SK-N-SH (cell line): Measurements from ENCODE around the gene SDF4. TPM values are rescaled to one million over a fixed set of nuclear protein-coding genes. Genes with fewer than 3 reads are reported as not detected.

Source experiments
- CTCF ChIA-PET: fragments of 300-600, 350-600 bp; formaldehyde crosslinking; extraction: SDS; loops from one replicate; lab custom pipeline; 2021; lab: Yijun Ruan, JAX
- POLR2A ChIA-PET: fragments of 350-600 bp; sonication (Branson Sonifier 250); formaldehyde crosslinking; extraction: SDS; loops from one replicate; lab custom pipeline; 2020; ENCODE audit warnings: antibody characterized with exemption, inconsistent platforms; lab: Yijun Ruan, JAX
- DNase-seq: peaks from one replicate; pipeline ENCODE4 v3.0.0; 2012
- H2AFZ ChIP-seq: fragments of 200-600 bp; sonication (generic); 2 replicates; pipeline ENCODE4 v1.8.1; 2016; ENCODE audit warnings: antibody characterized with exemption, mild to moderate bottlenecking, low read depth
- H3F3A ChIP-seq: fragments of 200-600 bp; sonication (generic); replicated peaks from 2 replicates; pipeline ENCODE3; 2016; ENCODE audit warnings: antibody characterized with exemption, mild to moderate bottlenecking; ENCODE audit not compliant: insufficient read depth
- H3K27ac ChIP-seq, 2 experiments: fragments of 200-500 bp in 1 of 2; fragments of 200-600 bp in 1 of 2; sonication (Bioruptor generic) in 1 of 2; sonication (generic), shearing (Covaris generic) in 1 of 2; 2 replicates each; pipeline versions ENCODE4 v1.5.1 to v1.6.1; 2014 to 2016; ENCODE audit warnings: low read depth in 2 of 2, inconsistent platforms in 1 of 2, low read length in 1 of 2, mild to moderate bottlenecking in 1 of 2, mixed read lengths in 1 of 2
- H3K27me3 ChIP-seq: fragments of 200-600 bp; sonication (generic), shearing (Covaris generic); 2 replicates; pipeline ENCODE4 v1.6.1; 2016; ENCODE audit warnings: mixed run types; ENCODE audit not compliant: insufficient read depth
- H3K36me3 ChIP-seq, 2 experiments: fragments of 200-500 bp in 1 of 2; fragments of 200-600 bp in 1 of 2; sonication (Bioruptor generic) in 1 of 2; sonication (generic) in 1 of 2; replicated peaks in 1 of 2; 2 replicates each; pipeline versions ENCODE3 to v1.5.1; 2014 to 2016; ENCODE audit warnings: low read length in 1 of 2, mild to moderate bottlenecking in 1 of 2; ENCODE audit not compliant: insufficient read depth in 2 of 2, control insufficient read depth in 1 of 2
- H3K4me1 ChIP-seq, 2 experiments: fragments of 200-500 bp in 1 of 2; fragments of 200-600 bp in 1 of 2; sonication (Bioruptor generic) in 1 of 2; sonication (generic), shearing (Covaris generic) in 1 of 2; 2 replicates each; pipeline versions ENCODE4 v1.5.1 to v1.6.1; 2014 to 2016; ENCODE audit warnings: low read depth in 1 of 2, low read length in 1 of 2, mixed run types in 1 of 2; ENCODE audit not compliant: insufficient read depth in 2 of 2, control insufficient read depth in 1 of 2
- H3K4me2 ChIP-seq: fragments of 200-600 bp; sonication (generic), shearing (Covaris generic); 2 replicates; pipeline ENCODE4 v1.6.1; 2017; ENCODE audit warnings: mixed run types
- H3K4me3 ChIP-seq, 2 experiments: fragments of 200-500 bp in 1 of 2; fragments of 200-600 bp in 1 of 2; sonication (Bioruptor generic) in 1 of 2; sonication (generic), shearing (Covaris generic) in 1 of 2; 2 replicates each; pipeline versions ENCODE4 v1.5.1 to v1.8.1; 2014 to 2016; ENCODE audit warnings: low read depth in 2 of 2, inconsistent platforms in 1 of 2, low read length in 1 of 2, mild to moderate bottlenecking in 1 of 2, mixed read lengths in 1 of 2, moderate library complexity in 1 of 2
- H3K79me2 ChIP-seq: fragments of 200-600 bp; sonication (generic); 2 replicates; pipeline ENCODE4 v1.8.1; 2017; ENCODE audit warnings: mild to moderate bottlenecking; ENCODE audit not compliant: insufficient read depth
- H3K9ac ChIP-seq: fragments of 200-600 bp; sonication (generic); 2 replicates; pipeline ENCODE4 v1.6.1; 2017; ENCODE audit warnings: mixed run types
- H3K9me2 ChIP-seq: fragments of 200-600 bp; sonication (generic); 2 replicates; pipeline ENCODE4 v1.6.1; 2017; ENCODE audit warnings: mixed run types
- H3K9me3 ChIP-seq: fragments of 200-600 bp; sonication (generic); 2 replicates; pipeline ENCODE4 v1.6.1; 2017; ENCODE audit warnings: mixed run types, mild to moderate bottlenecking, moderate library complexity
- H4K20me1 ChIP-seq: fragments of 200-600 bp; sonication (generic); 2 replicates; pipeline ENCODE4 v1.6.1; 2017; ENCODE audit warnings: mild to moderate bottlenecking, mixed run types; ENCODE audit not compliant: insufficient read depth
- CHD2 ChIP-seq: fragments of 150-350 bp; IDR thresholded peaks from 2 replicates; pipeline ENCODE4 v1.6.1; 2018; ENCODE audit warnings: low read length; ENCODE audit not compliant: partially characterized antibody
- CTCF ChIP-seq: fragments of 200-600 bp; sonication (generic); IDR thresholded peaks from 2 replicates; pipeline ENCODE4 v1.6.1; 2017; ENCODE audit warnings: antibody characterized with exemption, mild to moderate bottlenecking, moderate library complexity
- FOSL2 ChIP-seq: IDR thresholded peaks from 2 replicates; pipeline ENCODE4 v1.4.0; 2012; ENCODE audit warnings: low read depth, mild to moderate bottlenecking, moderate library complexity, borderline replicate concordance
- FOXM1 ChIP-seq: IDR thresholded peaks from 2 replicates; pipeline ENCODE4 v1.4.0; 2012; ENCODE audit warnings: low read depth, mild to moderate bottlenecking
- GABPA ChIP-seq: IDR thresholded peaks from 2 replicates; pipeline ENCODE4 v1.4.0; 2012; ENCODE audit warnings: low read depth, mild to moderate bottlenecking
- JUND ChIP-seq: IDR thresholded peaks from 2 replicates; pipeline ENCODE4 v1.4.0; 2012
- MEF2A ChIP-seq: IDR thresholded peaks from 2 replicates; pipeline ENCODE4 v1.4.0; 2012; ENCODE audit warnings: low read depth, borderline replicate concordance
- NFIC ChIP-seq: IDR thresholded peaks from 2 replicates; pipeline ENCODE4 v1.4.0; 2012; ENCODE audit warnings: borderline replicate concordance
- NRF1 ChIP-seq: IDR thresholded peaks from 2 replicates; pipeline ENCODE4 v1.6.1; 2012; ENCODE audit warnings: low read depth, mild to moderate bottlenecking, low read length
- POLR2AphosphoS5 ChIP-seq: IDR thresholded peaks from 2 replicates; pipeline ENCODE4 v1.6.1; 2012; ENCODE audit warnings: low read depth, low read length
- RAD21 ChIP-seq: IDR thresholded peaks from 2 replicates; pipeline ENCODE4 v1.6.1; 2012; ENCODE audit warnings: mild to moderate bottlenecking, low read length
- RCOR1 ChIP-seq: fragments of 150-350 bp; IDR thresholded peaks from 2 replicates; pipeline ENCODE4 v1.6.1; 2017; ENCODE audit warnings: antibody characterized with exemption, low read length
- RXRA ChIP-seq: IDR thresholded peaks from 2 replicates; pipeline ENCODE4 v1.4.0; 2012; ENCODE audit warnings: low read depth, mild to moderate bottlenecking, borderline replicate concordance
- SIN3A ChIP-seq: IDR thresholded peaks from 2 replicates; pipeline ENCODE4 v1.6.1; 2012; ENCODE audit warnings: low read depth, mild to moderate bottlenecking, low read length, moderate library complexity, borderline replicate concordance
- TAF1 ChIP-seq: IDR thresholded peaks from 2 replicates; pipeline ENCODE4 v1.6.1; 2012; ENCODE audit warnings: low read depth, mild to moderate bottlenecking, low read length, moderate library complexity, borderline replicate concordance
- USF1 ChIP-seq: IDR thresholded peaks from 2 replicates; pipeline ENCODE4 v1.4.0; 2012; ENCODE audit warnings: low read depth, borderline replicate concordance
- USF2 ChIP-seq: fragments of 150-350 bp; IDR thresholded peaks from 2 replicates; pipeline ENCODE4 v1.6.1; 2017; ENCODE audit warnings: antibody characterized with exemption, low read length, low read depth, borderline replicate concordance
- YY1 ChIP-seq: IDR thresholded peaks from 2 replicates; pipeline ENCODE4 v1.4.0; 2012; ENCODE audit warnings: low read depth, mild to moderate bottlenecking
- WGBS: methylation state at CpG from one replicate; pipeline ENCODE4 v1.1.6; 2017; ENCODE audit warnings: low lambda C conversion rate; 5-methylcytosine and 5-hydroxymethylcytosine counted together
- polyA plus RNA-seq, 3 experiments: library from polyadenylated mRNA; depleted of rRNA; stranded (reverse); fragments of >200 nt; gene quantifications; 2 replicates each; pipeline ENCODE4 v1.2.3, GENCODE V29; 2012

Gene SDF4
- polyA plus RNA-seq, 1 of the 3 experiments (the other 2 are of a cell fraction): 265 TPM

- Histone ChIP-seq H2AFZ (no peak overlapping the region), H4K20me1 (no peaks in the 10 kb centered on the region), H3K27me3 (no peaks in the 10 kb centered on the region), H3K36me3 (peaks cover 0 to 51% of the 10 kb centered on the region in 2 experiments), H3K79me2 (no peaks in the 10 kb centered on the region)
- CTCF ChIA-PET: interaction anchor here (1.7 kb wide), 1 partner anchor 97 kb away, joined by 7 read pairs; no protein-coding TSS in a partner anchor
- 90% methylated on average over 13 of the region's 36 CpGs for WGBS
- TF ChIP-seq JUND (no peak), USF2 (no peak), TAF1 (no peak), RAD21 (no peak), NFIC (no peak), RCOR1 (no peak), SIN3A (no peak), MEF2A (no peak), FOXM1 (no peak), GABPA (no peak), POLR2AphosphoS5 (no peak)
- TF ChIP-seq, all 33 proteins: peak for 0
- DNase-seq: no peak
- H3K4me3 ChIP-seq: no peak overlapping the region
- no peaks in the 10 kb centered on the region for H3K4me1 ChIP-seq
- H3F3A ChIP-seq: no peaks in the 10 kb centered on the region
- no peaks in the 10 kb centered on the region for H3K9me3 ChIP-seq
- no peak overlapping the region for H3K27ac ChIP-seq
- no peak overlapping the region for H3K9ac ChIP-seq
- H3K9me2 ChIP-seq: no peaks in the 10 kb centered on the region
- POLR2A ChIA-PET: interaction anchor here (0.6 kb wide), 1 partner anchor 143 kb away, joined by 3 read pairs; no protein-coding TSS in a partner anchor
- H3K4me2 ChIP-seq: no peak overlapping the region
These were observed 13.1 kb downstream of the SDF4 start for GRCh38 chr1:1218524-1219200.

GRCh38 chr1:1217621-1218523 lies 13.9 kb downstream of the SDF4 start:
- H3F3A ChIP-seq: no peaks in the 10 kb centered on the region
- TF ChIP-seq FOSL2: no peak
- TF ChIP-seq NRF1: no peak
- TF ChIP-seq RXRA: no peak
- TF ChIP-seq CTCF: no peak
- no peak for TF ChIP-seq YY1
- no peak for TF ChIP-seq CHD2
- TF ChIP-seq TAF1: no peak
- no peak for TF ChIP-seq MEF2A
- TF ChIP-seq USF1: no peak
- no peak for TF ChIP-seq JUND
- TF ChIP-seq, all 33 proteins: peak for 0
- POLR2A ChIA-PET: interaction anchor here (0.6 kb wide), 1 partner anchor 142 kb away, joined by 3 read pairs; no protein-coding TSS in a partner anchor
- H3K4me1 ChIP-seq: no peaks in the 10 kb centered on the region
- no peak overlapping the region for H3K4me3 ChIP-seq
- H2AFZ ChIP-seq: no peak overlapping the region
- no peak overlapping the region for H3K27ac ChIP-seq
- peaks cover 0 to 46% of the 10 kb centered on the region in 2 experiments for H3K36me3 ChIP-seq
- no peak for DNase-seq
- no peaks in the 10 kb centered on the region for H3K79me2 ChIP-seq
- H3K9ac ChIP-seq: no peak overlapping the region
- H3K27me3 ChIP-seq: no peaks in the 10 kb centered on the region
- WGBS: 93% methylated on average over 12 of the region's 52 CpGs
- no peak overlapping the region for H3K4me2 ChIP-seq
- H3K9me3 ChIP-seq: no peaks in the 10 kb centered on the region
- CTCF ChIA-PET: no interaction called here
- H4K20me1 ChIP-seq: no peaks in the 10 kb centered on the region
- H3K9me2 ChIP-seq: no peaks in the 10 kb centered on the region
